SK-N-SH (cell line): ENCODE results near the gene NPR1. TPM values are rescaled to one million over a fixed set of nuclear protein-coding genes. Genes with fewer than 3 reads are reported as not detected.

Source experiments
- CTCF ChIA-PET: fragments of 300-600, 350-600 bp; formaldehyde crosslinking; extraction: SDS; loops from one replicate; lab custom pipeline; 2021; lab: Yijun Ruan, JAX
- POLR2A ChIA-PET: fragments of 350-600 bp; sonication (Branson Sonifier 250); formaldehyde crosslinking; extraction: SDS; loops from one replicate; lab custom pipeline; 2020; ENCODE audit warnings: antibody characterized with exemption, inconsistent platforms; lab: Yijun Ruan, JAX
- DNase-seq: peaks from one replicate; pipeline ENCODE4 v3.0.0; 2012
- H2AFZ ChIP-seq: fragments of 200-600 bp; sonication (generic); 2 replicates; pipeline ENCODE4 v1.8.1; 2016; ENCODE audit warnings: antibody characterized with exemption, mild to moderate bottlenecking, low read depth
- H3F3A ChIP-seq: fragments of 200-600 bp; sonication (generic); replicated peaks from 2 replicates; pipeline ENCODE3; 2016; ENCODE audit warnings: antibody characterized with exemption, mild to moderate bottlenecking; ENCODE audit not compliant: insufficient read depth
- H3K27ac ChIP-seq, 2 experiments: fragments of 200-500 bp in 1 of 2; fragments of 200-600 bp in 1 of 2; sonication (Bioruptor generic) in 1 of 2; sonication (generic), shearing (Covaris generic) in 1 of 2; 2 replicates each; pipeline versions ENCODE4 v1.5.1 to v1.6.1; 2014 to 2016; ENCODE audit warnings: low read depth in 2 of 2, inconsistent platforms in 1 of 2, low read length in 1 of 2, mild to moderate bottlenecking in 1 of 2, mixed read lengths in 1 of 2
- H3K27me3 ChIP-seq: fragments of 200-600 bp; sonication (generic), shearing (Covaris generic); 2 replicates; pipeline ENCODE4 v1.6.1; 2016; ENCODE audit warnings: mixed run types; ENCODE audit not compliant: insufficient read depth
- H3K36me3 ChIP-seq, 2 experiments: fragments of 200-500 bp in 1 of 2; fragments of 200-600 bp in 1 of 2; sonication (Bioruptor generic) in 1 of 2; sonication (generic) in 1 of 2; replicated peaks in 1 of 2; 2 replicates each; pipeline versions ENCODE3 to v1.5.1; 2014 to 2016; ENCODE audit warnings: low read length in 1 of 2, mild to moderate bottlenecking in 1 of 2; ENCODE audit not compliant: insufficient read depth in 2 of 2, control insufficient read depth in 1 of 2
- H3K4me1 ChIP-seq, 2 experiments: fragments of 200-500 bp in 1 of 2; fragments of 200-600 bp in 1 of 2; sonication (Bioruptor generic) in 1 of 2; sonication (generic), shearing (Covaris generic) in 1 of 2; 2 replicates each; pipeline versions ENCODE4 v1.5.1 to v1.6.1; 2014 to 2016; ENCODE audit warnings: low read depth in 1 of 2, low read length in 1 of 2, mixed run types in 1 of 2; ENCODE audit not compliant: insufficient read depth in 2 of 2, control insufficient read depth in 1 of 2
- H3K4me2 ChIP-seq: fragments of 200-600 bp; sonication (generic), shearing (Covaris generic); 2 replicates; pipeline ENCODE4 v1.6.1; 2017; ENCODE audit warnings: mixed run types
- H3K4me3 ChIP-seq, 2 experiments: fragments of 200-500 bp in 1 of 2; fragments of 200-600 bp in 1 of 2; sonication (Bioruptor generic) in 1 of 2; sonication (generic), shearing (Covaris generic) in 1 of 2; 2 replicates each; pipeline versions ENCODE4 v1.5.1 to v1.8.1; 2014 to 2016; ENCODE audit warnings: low read depth in 2 of 2, inconsistent platforms in 1 of 2, low read length in 1 of 2, mild to moderate bottlenecking in 1 of 2, mixed read lengths in 1 of 2, moderate library complexity in 1 of 2
- H3K79me2 ChIP-seq: fragments of 200-600 bp; sonication (generic); 2 replicates; pipeline ENCODE4 v1.8.1; 2017; ENCODE audit warnings: mild to moderate bottlenecking; ENCODE audit not compliant: insufficient read depth
- H3K9ac ChIP-seq: fragments of 200-600 bp; sonication (generic); 2 replicates; pipeline ENCODE4 v1.6.1; 2017; ENCODE audit warnings: mixed run types
- H3K9me2 ChIP-seq: fragments of 200-600 bp; sonication (generic); 2 replicates; pipeline ENCODE4 v1.6.1; 2017; ENCODE audit warnings: mixed run types
- H3K9me3 ChIP-seq: fragments of 200-600 bp; sonication (generic); 2 replicates; pipeline ENCODE4 v1.6.1; 2017; ENCODE audit warnings: mixed run types, mild to moderate bottlenecking, moderate library complexity
- H4K20me1 ChIP-seq: fragments of 200-600 bp; sonication (generic); 2 replicates; pipeline ENCODE4 v1.6.1; 2017; ENCODE audit warnings: mild to moderate bottlenecking, mixed run types; ENCODE audit not compliant: insufficient read depth
- ELF1 ChIP-seq: IDR thresholded peaks from 2 replicates; pipeline ENCODE4 v1.4.0; 2012
- EP300 ChIP-seq, 2 experiments: IDR thresholded peaks; 2 replicates each; pipeline versions ENCODE4 v1.4.0 to v1.6.1; 2012; ENCODE audit warnings: borderline replicate concordance in 1 of 2, low read depth in 1 of 2, low read length in 1 of 2
- EZH2phosphoT487 ChIP-seq: fragments of 200-600 bp; sonication (generic); IDR thresholded peaks from 2 replicates; pipeline ENCODE4 v1.6.1; 2017; ENCODE audit warnings: low read depth, mixed run types, mild to moderate bottlenecking, antibody characterized with exemption, moderate library complexity, borderline replicate concordance
- GABPA ChIP-seq: IDR thresholded peaks from 2 replicates; pipeline ENCODE4 v1.4.0; 2012; ENCODE audit warnings: low read depth, mild to moderate bottlenecking
- MAX ChIP-seq: IDR thresholded peaks from 2 replicates; pipeline ENCODE4 v1.4.0; 2012; ENCODE audit warnings: low read depth
- MEF2A ChIP-seq: IDR thresholded peaks from 2 replicates; pipeline ENCODE4 v1.4.0; 2012; ENCODE audit warnings: low read depth, borderline replicate concordance
- NRF1 ChIP-seq: IDR thresholded peaks from 2 replicates; pipeline ENCODE4 v1.6.1; 2012; ENCODE audit warnings: low read depth, mild to moderate bottlenecking, low read length
- RAD21 ChIP-seq: IDR thresholded peaks from 2 replicates; pipeline ENCODE4 v1.6.1; 2012; ENCODE audit warnings: mild to moderate bottlenecking, low read length
- REST ChIP-seq: IDR thresholded peaks from 2 replicates; pipeline ENCODE4 v1.6.1; 2012; ENCODE audit warnings: mild to moderate bottlenecking, low read depth, low read length, moderate library complexity
- RFX5 ChIP-seq: IDR thresholded peaks from 2 replicates; pipeline ENCODE4 v1.6.1; 2012; ENCODE audit warnings: mild to moderate bottlenecking, improper control_type of control experiment, low read length
- YY1 ChIP-seq: IDR thresholded peaks from 2 replicates; pipeline ENCODE4 v1.4.0; 2012; ENCODE audit warnings: low read depth, mild to moderate bottlenecking
- WGBS: methylation state at CpG from one replicate; pipeline ENCODE4 v1.1.6; 2017; ENCODE audit warnings: low lambda C conversion rate; 5-methylcytosine and 5-hydroxymethylcytosine counted together
- polyA plus RNA-seq, 3 experiments: library from polyadenylated mRNA; depleted of rRNA; stranded (reverse); fragments of >200 nt; gene quantifications; 2 replicates each; pipeline ENCODE4 v1.2.3, GENCODE V29; 2012
- TF ChIP-seq, protein P1 (sequence below): IDR thresholded peaks from 2 replicates; pipeline ENCODE4 v1.4.0; 2012; ENCODE audit warnings: low read depth, borderline replicate concordance

NPR1 gene
- polyA plus RNA-seq, 1 of the 3 experiments (the other 2 are of a cell fraction) = 0.12 TPM

GRCh38 chr1:153684892-153685291 is 6.4 kb downstream of the NPR1 start:
- WGBS = 84% methylated on average over 12 of the region's 12 CpGs

More at GRCh38 chr1:153684892-153685291, 6.4 kb downstream of the NPR1 start:
- Histone ChIP-seq H4K20me1 (no peaks in the 10 kb centered on the region), H3K4me2 (no peak overlapping the region), H3K27ac (no peak overlapping the region), H3K4me3 (no peak overlapping the region), H3K36me3 (no peaks in the 10 kb centered on the region), H3K79me2 (no peaks in the 10 kb centered on the region), H3K27me3 (peaks cover 10% of the 10 kb centered on the region; the same call in 1 of the 2 replicates), H3F3A (no peaks in the 10 kb centered on the region), H3K4me1 (no peaks in the 10 kb centered on the region), H3K9me2 (no peaks in the 10 kb centered on the region), H2AFZ (no peak overlapping the region), H3K9me3 (no peaks in the 10 kb centered on the region), H3K9ac (no peak overlapping the region)
- ChIA-PET POLR2A (no interaction called here), CTCF (no interaction called here)
- no peak for TF ChIP-seq ELF1
- TF ChIP-seq REST = no peak
- no peak for TF ChIP-seq RAD21
- no peak for TF ChIP-seq MAX
- TF ChIP-seq RFX5 = no peak
- TF ChIP-seq, protein P1, sequence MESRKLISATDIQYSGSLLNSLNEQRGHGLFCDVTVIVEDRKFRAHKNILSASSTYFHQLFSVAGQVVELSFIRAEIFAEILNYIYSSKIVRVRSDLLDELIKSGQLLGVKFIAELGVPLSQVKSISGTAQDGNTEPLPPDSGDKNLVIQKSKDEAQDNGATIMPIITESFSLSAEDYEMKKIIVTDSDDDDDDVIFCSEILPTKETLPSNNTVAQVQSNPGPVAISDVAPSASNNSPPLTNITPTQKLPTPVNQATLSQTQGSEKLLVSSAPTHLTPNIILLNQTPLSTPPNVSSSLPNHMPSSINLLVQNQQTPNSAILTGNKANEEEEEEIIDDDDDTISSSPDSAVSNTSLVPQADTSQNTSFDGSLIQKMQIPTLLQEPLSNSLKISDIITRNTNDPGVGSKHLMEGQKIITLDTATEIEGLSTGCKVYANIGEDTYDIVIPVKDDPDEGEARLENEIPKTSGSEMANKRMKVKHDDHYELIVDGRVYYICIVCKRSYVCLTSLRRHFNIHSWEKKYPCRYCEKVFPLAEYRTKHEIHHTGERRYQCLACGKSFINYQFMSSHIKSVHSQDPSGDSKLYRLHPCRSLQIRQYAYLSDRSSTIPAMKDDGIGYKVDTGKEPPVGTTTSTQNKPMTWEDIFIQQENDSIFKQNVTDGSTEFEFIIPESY = no peak
- TF ChIP-seq EZH2phosphoT487 = no peak
- TF ChIP-seq MEF2A = no peak
- TF ChIP-seq YY1 = no peak
- TF ChIP-seq NRF1 = no peak
- no peak for TF ChIP-seq GABPA
- no peak for TF ChIP-seq EP300 (IDR thresholded peaks at IDR 0.05; ENCODE audit: borderline replicate concordance in 1 of 2, low read depth in 1 of 2, low read length in 1 of 2)
- DNase-seq = no peak
